ENCODE data around the gene CIC.
A peak's percentile ranks its signal among the peaks of the same experiment; 100 is the strongest.

The CIC gene

DNA sequence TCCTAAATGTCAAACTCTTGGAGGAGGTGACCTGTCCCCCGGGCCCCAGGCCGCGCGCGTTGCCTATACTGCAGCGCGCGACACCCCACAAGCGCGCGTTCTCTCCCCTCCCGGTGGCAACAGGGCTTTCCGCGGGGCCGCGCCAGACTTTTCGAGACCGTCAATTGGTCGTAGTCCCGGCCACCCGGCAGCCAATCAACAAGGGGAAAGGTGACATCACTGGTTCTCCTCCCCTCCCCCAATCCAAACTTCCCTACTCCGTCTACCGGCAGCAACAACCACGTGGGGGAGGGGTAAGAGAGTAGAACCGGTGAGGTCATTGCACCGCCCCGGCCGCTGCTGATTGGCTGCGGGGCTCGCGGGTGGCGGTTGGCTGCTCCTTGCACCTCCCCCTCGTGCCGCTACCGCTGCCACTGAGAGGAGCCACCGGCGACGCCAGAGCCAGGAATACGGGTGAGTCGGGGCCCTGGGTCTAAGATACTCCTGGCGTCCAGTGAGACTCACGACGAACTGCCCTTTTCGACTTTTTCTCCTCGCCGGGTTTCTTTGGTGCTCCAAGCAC lies 829 bp upstream of the CIC start:
- TF ChIP-seq EZH2phosphoT487 (conservative IDR thresholded peaks at IDR 0.05; ENCODE audit: low read length): no peak
- TF ChIP-seq, protein P1, sequence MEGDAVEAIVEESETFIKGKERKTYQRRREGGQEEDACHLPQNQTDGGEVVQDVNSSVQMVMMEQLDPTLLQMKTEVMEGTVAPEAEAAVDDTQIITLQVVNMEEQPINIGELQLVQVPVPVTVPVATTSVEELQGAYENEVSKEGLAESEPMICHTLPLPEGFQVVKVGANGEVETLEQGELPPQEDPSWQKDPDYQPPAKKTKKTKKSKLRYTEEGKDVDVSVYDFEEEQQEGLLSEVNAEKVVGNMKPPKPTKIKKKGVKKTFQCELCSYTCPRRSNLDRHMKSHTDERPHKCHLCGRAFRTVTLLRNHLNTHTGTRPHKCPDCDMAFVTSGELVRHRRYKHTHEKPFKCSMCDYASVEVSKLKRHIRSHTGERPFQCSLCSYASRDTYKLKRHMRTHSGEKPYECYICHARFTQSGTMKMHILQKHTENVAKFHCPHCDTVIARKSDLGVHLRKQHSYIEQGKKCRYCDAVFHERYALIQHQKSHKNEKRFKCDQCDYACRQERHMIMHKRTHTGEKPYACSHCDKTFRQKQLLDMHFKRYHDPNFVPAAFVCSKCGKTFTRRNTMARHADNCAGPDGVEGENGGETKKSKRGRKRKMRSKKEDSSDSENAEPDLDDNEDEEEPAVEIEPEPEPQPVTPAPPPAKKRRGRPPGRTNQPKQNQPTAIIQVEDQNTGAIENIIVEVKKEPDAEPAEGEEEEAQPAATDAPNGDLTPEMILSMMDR (IDR thresholded peaks at IDR 0.05; ENCODE audit: insufficient read depth, low read length, poor library complexity, severe bottlenecking): no peak
- peak overlapping the region; percentile 91 for H2AFZ ChIP-seq (ENCODE audit: low read depth, low read length, severe bottlenecking)

DNA sequence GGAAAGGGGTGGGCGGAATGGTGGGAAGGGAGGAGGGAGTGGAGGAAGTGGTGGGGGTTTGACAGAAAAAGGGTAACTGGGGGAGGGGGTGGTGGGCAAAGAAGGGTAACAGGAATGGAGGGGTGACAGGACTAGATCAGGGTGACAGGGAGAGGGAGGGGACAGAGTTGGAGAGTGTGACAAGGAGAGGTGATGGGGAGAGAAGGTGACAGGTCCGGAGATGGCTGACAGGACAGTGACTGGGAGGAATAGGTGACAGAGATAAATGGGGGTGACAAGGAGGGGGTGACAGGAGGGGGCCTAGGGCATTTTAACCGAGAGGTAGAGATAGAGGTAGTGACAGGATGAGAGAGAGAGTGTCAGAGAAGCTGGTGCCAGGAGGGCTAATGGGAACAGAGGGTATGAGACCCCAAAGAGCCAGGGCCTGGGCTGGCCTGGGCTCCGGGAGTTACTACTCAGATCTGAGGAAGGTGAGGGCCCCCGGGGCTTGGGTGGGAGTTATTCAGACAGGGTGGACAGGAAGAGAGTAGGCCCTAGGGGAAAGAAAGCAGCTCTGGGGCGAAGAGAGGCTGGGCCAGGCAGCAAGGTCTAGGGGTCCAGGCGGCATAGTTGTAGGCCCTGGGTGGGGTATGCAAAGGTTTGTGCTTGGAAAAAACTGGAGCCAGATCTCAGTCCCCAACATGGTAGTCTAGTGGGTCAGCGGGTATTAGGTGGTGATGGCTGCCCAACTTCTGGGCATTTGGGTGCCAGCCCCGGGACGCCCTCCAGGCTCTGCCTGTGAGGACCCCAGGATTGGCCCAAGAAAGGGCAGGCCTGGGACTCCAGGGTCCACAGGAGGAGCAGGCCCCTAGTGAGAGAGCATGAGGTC lies 660 bp downstream of the CIC start:
- Histone ChIP-seq H3K9me3 (ENCODE audit: insufficient read depth, low read length) (no peaks in the 10 kb centered on the region), H4K20me1 (ENCODE audit: low read depth, low read length) (no peaks in the 10 kb centered on the region), H2AFZ (ENCODE audit: low read depth, low read length, severe bottlenecking) (no peak overlapping the region), H3K9me2 (replicated peaks; ENCODE audit: insufficient read depth, low read length) (no peaks in the 10 kb centered on the region), H3K9ac (ENCODE audit: low read length) (peak overlapping the region; percentile 68), H3K4me3 (ENCODE audit: insufficient read depth, low read length, poor library complexity, severe bottlenecking) (peak overlapping the region; percentile 65), H3K27ac (ENCODE audit: low read depth, low read length) (peak overlapping the region; percentile 80), H3K27me3 (ENCODE audit: low read length) (no peaks in the 10 kb centered on the region), H3K36me3 (ENCODE audit: low read length) (no peaks in the 10 kb centered on the region), H3K79me2 (ENCODE audit: insufficient read depth, low read length) (peaks cover 11% of the 10 kb centered on the region; the same call in 1 of the 2 replicates), H3F3A (ENCODE audit: insufficient read depth) (no peaks in the 10 kb centered on the region), H3K4me2 (ENCODE audit: low read depth, low read length, poor library complexity, severe bottlenecking) (peak overlapping the region; percentile 84)
- TF ChIP-seq, protein P1 (IDR thresholded peaks at IDR 0.05; ENCODE audit: insufficient read depth, low read length, poor library complexity, severe bottlenecking): no peak
- no peak for TF ChIP-seq EZH2phosphoT487 (conservative IDR thresholded peaks at IDR 0.05; ENCODE audit: low read length)

More for the DNA sequence above, 829 bp upstream of the CIC start:
- no peaks in the 10 kb centered on the region for H3K27me3 ChIP-seq (ENCODE audit: low read length)
- peak overlapping the region; percentile 80 for H3K27ac ChIP-seq (ENCODE audit: low read depth, low read length)
- peak overlapping the region; percentile 61 for H3K9ac ChIP-seq (ENCODE audit: low read length)
- peaks cover 11% of the 10 kb centered on the region; the same call in 1 of the 2 replicates for H3K79me2 ChIP-seq (ENCODE audit: insufficient read depth, low read length)
- peak overlapping the region; percentile 90 for H3K4me2 ChIP-seq (ENCODE audit: low read depth, low read length, poor library complexity, severe bottlenecking)
- H3K4me3 ChIP-seq (ENCODE audit: insufficient read depth, low read length, poor library complexity, severe bottlenecking): peak overlapping the region; percentile 67
- no peaks in the 10 kb centered on the region for H3K36me3 ChIP-seq (ENCODE audit: low read length)
- H3K9me3 ChIP-seq (ENCODE audit: insufficient read depth, low read length): no peaks in the 10 kb centered on the region
- no peaks in the 10 kb centered on the region for H3K9me2 ChIP-seq (replicated peaks; ENCODE audit: insufficient read depth, low read length)
- no peaks in the 10 kb centered on the region for H4K20me1 ChIP-seq (ENCODE audit: low read depth, low read length)
- no peaks in the 10 kb centered on the region for H3F3A ChIP-seq (ENCODE audit: insufficient read depth)

DNA sequence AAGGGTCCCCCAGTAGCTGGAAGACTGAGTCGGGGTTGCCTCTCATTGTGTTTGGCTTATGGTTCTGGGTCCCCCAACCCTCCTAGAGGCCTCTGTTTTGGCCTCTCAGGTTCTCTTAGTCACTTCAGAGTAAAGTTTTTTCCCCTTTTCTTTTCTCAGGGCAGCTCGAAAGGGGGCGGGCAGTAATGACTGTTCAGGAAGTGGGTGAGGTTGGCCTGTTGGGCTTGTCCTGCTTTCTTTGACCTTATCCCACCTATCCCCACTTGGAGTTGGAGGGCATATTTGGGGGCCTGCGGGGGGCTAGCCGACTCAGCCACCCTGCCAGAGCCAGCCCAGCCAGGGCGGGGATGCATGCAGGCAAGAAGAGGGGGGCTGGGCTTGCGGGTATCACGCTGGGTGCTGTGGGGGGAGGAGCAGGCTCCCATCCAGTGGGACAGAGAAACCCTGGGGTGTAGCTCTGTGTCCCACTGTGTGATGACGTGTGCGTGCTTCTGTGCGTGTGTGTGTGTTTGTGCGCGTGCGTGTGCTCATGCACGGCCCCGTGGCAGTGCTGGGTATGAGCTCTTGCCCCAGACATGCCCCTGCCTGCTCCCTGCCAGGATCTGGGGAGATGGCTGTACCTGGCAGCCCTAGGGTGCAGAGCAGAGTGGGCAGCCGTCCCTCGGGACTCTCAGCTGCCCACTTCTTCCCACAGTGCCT lies 1.4 kb downstream of the CIC start:
- no peaks in the 10 kb centered on the region for H3K9me2 ChIP-seq (replicated peaks; ENCODE audit: insufficient read depth, low read length)
- H3F3A ChIP-seq (ENCODE audit: insufficient read depth): no peaks in the 10 kb centered on the region
- no peaks in the 10 kb centered on the region for H3K36me3 ChIP-seq (ENCODE audit: low read length)
- peak overlapping the region; percentile 84 for H3K4me2 ChIP-seq (ENCODE audit: low read depth, low read length, poor library complexity, severe bottlenecking)
- TF ChIP-seq, protein P1 (IDR thresholded peaks at IDR 0.05; ENCODE audit: insufficient read depth, low read length, poor library complexity, severe bottlenecking): no peak
- TF ChIP-seq EZH2phosphoT487 (conservative IDR thresholded peaks at IDR 0.05; ENCODE audit: low read length): no peak
- peak overlapping the region; percentile 68 for H3K9ac ChIP-seq (ENCODE audit: low read length)
- H3K27me3 ChIP-seq (ENCODE audit: low read length): no peaks in the 10 kb centered on the region
- no peaks in the 10 kb centered on the region for H4K20me1 ChIP-seq (ENCODE audit: low read depth, low read length)
- H3K79me2 ChIP-seq (ENCODE audit: insufficient read depth, low read length): peaks cover 11% of the 10 kb centered on the region; the same call in 1 of the 2 replicates
- no peak overlapping the region for H2AFZ ChIP-seq (ENCODE audit: low read depth, low read length, severe bottlenecking)
- no peaks in the 10 kb centered on the region for H3K9me3 ChIP-seq (ENCODE audit: insufficient read depth, low read length)
- peak overlapping the region; percentile 65 for H3K4me3 ChIP-seq (ENCODE audit: insufficient read depth, low read length, poor library complexity, severe bottlenecking)
- H3K27ac ChIP-seq (ENCODE audit: low read depth, low read length): peak overlapping the region; percentile 80
